HEK293 (cell line): ENCODE data around the gene NAXE.
"Not testable (repeated sequence)": the region's sequence is repeated elsewhere in the genome, so short reads cannot be mapped to it uniquely, and the experiment has no call there.

Experiments
- CTCF ChIA-PET: fragments of 350-600 bp; formaldehyde crosslinking; extraction: SDS; loops from one replicate; lab custom pipeline; 2021; ENCODE audit warnings: antibody characterized with exemption; lab: Yijun Ruan, JAX
- POLR2A ChIA-PET: fragments of 300-600 bp; formaldehyde crosslinking; extraction: SDS; loops from one replicate; lab custom pipeline; 2020; ENCODE audit warnings: antibody characterized with exemption, inconsistent platforms; lab: Yijun Ruan, JAX
- H3K27ac ChIP-seq: fragments of 200-500 bp; sonication (Bioruptor generic); 2 replicates; pipeline ENCODE4 v1.5.1; 2014; ENCODE audit warnings: low read depth, low read length, control low read depth, inconsistent platforms; ENCODE audit errors: extremely low read depth
- H3K36me3 ChIP-seq, 2 experiments: fragments of 200-500 bp in 1 of 2; sonication (Bioruptor generic) in 1 of 2; 1 replicate in 1 of 2; 2 replicates in 1 of 2; pipeline ENCODE4 v1.5.1; 2014 to 2017; ENCODE audit warnings: inconsistent platforms in 2 of 2, low read length in 2 of 2; ENCODE audit not compliant: control insufficient read depth in 2 of 2, insufficient read depth in 1 of 2
- H3K4me1 ChIP-seq: fragments of 200-500 bp; sonication (Bioruptor generic); 2 replicates; pipeline ENCODE4 v1.5.1; 2014; ENCODE audit warnings: mild to moderate bottlenecking, low read length, inconsistent platforms; ENCODE audit not compliant: control insufficient read depth, insufficient read depth
- H3K4me3 ChIP-seq: 2 replicates; pipeline ENCODE4 v1.5.1; 2011; ENCODE audit warnings: low read depth, mild to moderate bottlenecking, control low read depth, low read length, moderate library complexity
- H3K9me3 ChIP-seq: fragments of 200-500 bp; sonication (Bioruptor generic); 2 replicates; pipeline ENCODE4 v1.5.1; 2014; ENCODE audit warnings: low read depth, low read length, inconsistent platforms; ENCODE audit not compliant: control insufficient read depth, insufficient read depth
- FEZF1 ChIP-seq: fragments of 450-650 bp; formaldehyde crosslinking; IDR thresholded peaks from 2 replicates; pipeline ENCODE4 v1.5.1; 2016; ENCODE audit warnings: missing biosample characterization, missing genetic modification characterization
- GLIS2 ChIP-seq: fragments of 450-650 bp; formaldehyde crosslinking; IDR thresholded peaks from 2 replicates; pipeline ENCODE4 v1.5.1; 2016; ENCODE audit warnings: missing biosample characterization, missing genetic modification characterization
- KLF1 ChIP-seq: fragments of 450-650 bp; formaldehyde crosslinking; IDR thresholded peaks from 2 replicates; pipeline ENCODE4 v1.5.1; 2016; ENCODE audit warnings: missing biosample characterization, missing genetic modification characterization
- KLF8 ChIP-seq: fragments of 450-650 bp; formaldehyde crosslinking; IDR thresholded peaks from 2 replicates; pipeline ENCODE4 v1.5.1; 2016; ENCODE audit warnings: missing biosample characterization, missing genetic modification characterization
- MZF1 ChIP-seq: fragments of 450-650 bp; formaldehyde crosslinking; IDR thresholded peaks from 2 replicates; pipeline ENCODE4 v1.5.1; 2017; ENCODE audit warnings: missing biosample characterization, missing genetic modification characterization, borderline replicate concordance
- SP3 ChIP-seq: fragments of 450-650 bp; formaldehyde crosslinking; IDR thresholded peaks from 2 replicates; pipeline ENCODE4 v1.5.1; 2016; ENCODE audit warnings: missing biosample characterization, missing genetic modification characterization
- ZFHX2 ChIP-seq: fragments of 450-650 bp; formaldehyde crosslinking; conservative IDR thresholded peaks from 2 replicates; pipeline ENCODE4 v1.5.1; 2016; ENCODE audit warnings: missing biosample characterization, missing genetic modification characterization
- ZFP69B ChIP-seq: fragments of 450-650 bp; formaldehyde crosslinking; IDR thresholded peaks from 2 replicates; pipeline ENCODE4 v1.5.1; 2016; ENCODE audit warnings: missing biosample characterization, missing genetic modification characterization
- ZNF341 ChIP-seq: fragments of 450-650 bp; formaldehyde crosslinking; IDR thresholded peaks from 2 replicates; pipeline ENCODE4; 2016; ENCODE audit warnings: low read depth, missing biosample characterization, missing genetic modification characterization
- ZNF366 ChIP-seq: fragments of 450-650 bp; formaldehyde crosslinking; conservative IDR thresholded peaks from 2 replicates; pipeline ENCODE4 v1.5.1; 2016; ENCODE audit warnings: missing biosample characterization, missing genetic modification characterization
- ZNF391 ChIP-seq: fragments of 450-650 bp; formaldehyde crosslinking; IDR thresholded peaks from 2 replicates; pipeline ENCODE4 v1.5.1; 2016; ENCODE audit warnings: low read depth, missing biosample characterization, missing genetic modification characterization, borderline replicate concordance
- ZNF510 ChIP-seq: fragments of 450-650 bp; formaldehyde crosslinking; IDR thresholded peaks from 2 replicates; pipeline ENCODE4 v1.5.1; 2018; ENCODE audit warnings: mild to moderate bottlenecking, missing genetic modification characterization, missing biosample characterization; ENCODE audit not compliant: insufficient replicate concordance
- ZNF571 ChIP-seq: fragments of 450-650 bp; formaldehyde crosslinking; IDR thresholded peaks from 2 replicates; pipeline ENCODE4 v1.5.0; 2017; ENCODE audit warnings: missing biosample characterization, missing genetic modification characterization
- ZNF600 ChIP-seq: fragments of 450-650 bp; formaldehyde crosslinking; IDR thresholded peaks from 2 replicates; pipeline ENCODE4 v1.5.1; 2016; ENCODE audit warnings: missing biosample characterization, missing genetic modification characterization
- ZNF621 ChIP-seq: fragments of 450-650 bp; formaldehyde crosslinking; IDR thresholded peaks from 2 replicates; pipeline ENCODE4 v1.5.1; 2017; ENCODE audit warnings: missing biosample characterization, missing genetic modification characterization
- ZNF660 ChIP-seq: fragments of 450-650 bp; IDR thresholded peaks from 2 replicates; pipeline ENCODE4 v1.5.1; 2018; ENCODE audit warnings: missing biosample characterization, mild to moderate bottlenecking, missing genetic modification characterization
- ZNF776 ChIP-seq: fragments of 450-650 bp; formaldehyde crosslinking; IDR thresholded peaks from 2 replicates; pipeline ENCODE4 v1.5.0; 2017; ENCODE audit warnings: missing biosample characterization, missing genetic modification characterization, borderline replicate concordance
- ZNF777 ChIP-seq: fragments of 450-650 bp; formaldehyde crosslinking; IDR thresholded peaks from 2 replicates; pipeline ENCODE4 v1.5.1; 2017; ENCODE audit warnings: missing biosample characterization, missing genetic modification characterization, borderline replicate concordance
- ZSCAN30 ChIP-seq: fragments of 450-650 bp; IDR thresholded peaks from 2 replicates; pipeline ENCODE4 v1.5.1; 2018; ENCODE audit warnings: missing biosample characterization, mild to moderate bottlenecking, missing genetic modification characterization, moderate library complexity
- TF ChIP-seq, protein P1 (sequence below): fragments of 450-650 bp; formaldehyde crosslinking; IDR thresholded peaks from 2 replicates; pipeline ENCODE4 v1.5.1; 2016; ENCODE audit warnings: missing biosample characterization, missing genetic modification characterization
- TF ChIP-seq, protein P2 (sequence below): fragments of 450-650 bp; formaldehyde crosslinking; IDR thresholded peaks from 2 replicates; pipeline ENCODE4 v1.5.1; 2016; ENCODE audit warnings: missing biosample characterization, missing genetic modification characterization
- TF ChIP-seq, protein P3 (sequence below): sonication (generic); formaldehyde crosslinking; IDR thresholded peaks from 2 replicates; pipeline ENCODE4 v1.8.1; 2022; ENCODE audit warnings: mild to moderate bottlenecking, moderate library complexity, missing genetic modification reagents
- TF ChIP-seq, protein P4 (sequence below): fragments of 450-650 bp; formaldehyde crosslinking; IDR thresholded peaks from 2 replicates; pipeline ENCODE4 v1.5.1; 2016; ENCODE audit warnings: missing biosample characterization, missing genetic modification characterization

NAXE gene

DNA sequence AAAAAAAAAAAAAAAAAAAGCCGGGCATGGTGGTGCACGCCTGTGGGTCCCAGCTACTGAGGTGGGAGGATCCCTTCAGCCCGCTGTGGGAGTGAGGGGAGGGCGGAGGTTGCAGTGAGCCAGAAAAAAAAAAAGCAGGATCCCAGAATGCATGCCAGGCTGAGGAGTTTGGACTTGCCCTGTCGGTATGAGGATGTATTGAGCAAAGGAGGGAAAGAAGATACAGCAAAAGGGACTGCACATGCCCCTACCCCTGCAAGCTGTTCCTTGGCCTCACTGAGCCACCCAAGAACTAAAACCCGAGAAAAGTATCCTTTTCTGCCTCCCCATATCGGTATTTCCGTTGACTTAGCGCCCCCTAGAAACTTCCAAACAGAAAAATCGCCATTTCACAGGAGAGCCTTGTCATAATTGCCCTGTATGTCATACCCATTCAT, 11.0 kb downstream of the NAXE start (continued):
- TF ChIP-seq, protein P1, sequence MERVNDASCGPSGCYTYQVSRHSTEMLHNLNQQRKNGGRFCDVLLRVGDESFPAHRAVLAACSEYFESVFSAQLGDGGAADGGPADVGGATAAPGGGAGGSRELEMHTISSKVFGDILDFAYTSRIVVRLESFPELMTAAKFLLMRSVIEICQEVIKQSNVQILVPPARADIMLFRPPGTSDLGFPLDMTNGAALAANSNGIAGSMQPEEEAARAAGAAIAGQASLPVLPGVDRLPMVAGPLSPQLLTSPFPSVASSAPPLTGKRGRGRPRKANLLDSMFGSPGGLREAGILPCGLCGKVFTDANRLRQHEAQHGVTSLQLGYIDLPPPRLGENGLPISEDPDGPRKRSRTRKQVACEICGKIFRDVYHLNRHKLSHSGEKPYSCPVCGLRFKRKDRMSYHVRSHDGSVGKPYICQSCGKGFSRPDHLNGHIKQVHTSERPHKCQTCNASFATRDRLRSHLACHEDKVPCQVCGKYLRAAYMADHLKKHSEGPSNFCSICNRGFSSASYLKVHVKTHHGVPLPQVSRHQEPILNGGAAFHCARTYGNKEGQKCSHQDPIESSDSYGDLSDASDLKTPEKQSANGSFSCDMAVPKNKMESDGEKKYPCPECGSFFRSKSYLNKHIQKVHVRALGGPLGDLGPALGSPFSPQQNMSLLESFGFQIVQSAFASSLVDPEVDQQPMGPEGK (tag by site-specific recombination): peak; percentile 74
- TF ChIP-seq ZNF510 (no peak), ZNF660 (tag by site-specific recombination) (peak; percentile 41; the same call in 1 of the 2 replicates), MZF1 (tag by site-specific recombination) (0 out of 2 replicates have a peak, but pooled peaks have one; percentile 18), KLF8 (tag by site-specific recombination) (0 out of 2 replicates have a peak, but pooled peaks have one; percentile 23), ZNF366 (tag by site-specific recombination) (peak; percentile 22; the same call in 1 of the 2 replicates), FEZF1 (tag by site-specific recombination) (no peak), ZNF777 (tag by site-specific recombination) (no peak), ZNF391 (tag by site-specific recombination) (0 out of 2 replicates have a peak, but pooled peaks have one; percentile 13), ZNF571 (tag by site-specific recombination) (no peak), ZNF341 (tag by site-specific recombination) (peak; percentile 38; the same call in 1 of the 2 replicates), SP3 (peak; percentile 24; the same call in 1 of the 2 replicates), ZFHX2 (tag by site-specific recombination) (peak; percentile 57), ZFP69B (tag by site-specific recombination) (peak; percentile 79), ZNF776 (tag by site-specific recombination) (no peak), ZSCAN30 (tag by site-specific recombination) (no peak), KLF1 (tag by site-specific recombination) (peak; percentile 39; the same call in 1 of the 2 replicates), GLIS2 (tag by site-specific recombination) (0 out of 2 replicates have a peak, but pooled peaks have one; percentile 11), ZNF600 (tag by site-specific recombination) (no peak), ZNF621 (tag by site-specific recombination) (no peak)
- TF ChIP-seq, protein P2, sequence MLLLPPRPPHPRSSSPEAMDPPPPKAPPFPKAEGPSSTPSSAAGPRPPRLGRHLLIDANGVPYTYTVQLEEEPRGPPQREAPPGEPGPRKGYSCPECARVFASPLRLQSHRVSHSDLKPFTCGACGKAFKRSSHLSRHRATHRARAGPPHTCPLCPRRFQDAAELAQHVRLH (tag by site-specific recombination): 0 out of 2 replicates have a peak, but pooled peaks have one; percentile 28
- TF ChIP-seq, protein P3, sequence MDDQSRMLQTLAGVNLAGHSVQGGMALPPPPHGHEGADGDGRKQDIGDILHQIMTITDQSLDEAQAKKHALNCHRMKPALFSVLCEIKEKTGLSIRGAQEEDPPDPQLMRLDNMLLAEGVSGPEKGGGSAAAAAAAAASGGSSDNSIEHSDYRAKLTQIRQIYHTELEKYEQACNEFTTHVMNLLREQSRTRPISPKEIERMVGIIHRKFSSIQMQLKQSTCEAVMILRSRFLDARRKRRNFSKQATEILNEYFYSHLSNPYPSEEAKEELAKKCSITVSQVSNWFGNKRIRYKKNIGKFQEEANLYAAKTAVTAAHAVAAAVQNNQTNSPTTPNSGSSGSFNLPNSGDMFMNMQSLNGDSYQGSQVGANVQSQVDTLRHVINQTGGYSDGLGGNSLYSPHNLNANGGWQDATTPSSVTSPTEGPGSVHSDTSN: no peak
- TF ChIP-seq, protein P4, sequence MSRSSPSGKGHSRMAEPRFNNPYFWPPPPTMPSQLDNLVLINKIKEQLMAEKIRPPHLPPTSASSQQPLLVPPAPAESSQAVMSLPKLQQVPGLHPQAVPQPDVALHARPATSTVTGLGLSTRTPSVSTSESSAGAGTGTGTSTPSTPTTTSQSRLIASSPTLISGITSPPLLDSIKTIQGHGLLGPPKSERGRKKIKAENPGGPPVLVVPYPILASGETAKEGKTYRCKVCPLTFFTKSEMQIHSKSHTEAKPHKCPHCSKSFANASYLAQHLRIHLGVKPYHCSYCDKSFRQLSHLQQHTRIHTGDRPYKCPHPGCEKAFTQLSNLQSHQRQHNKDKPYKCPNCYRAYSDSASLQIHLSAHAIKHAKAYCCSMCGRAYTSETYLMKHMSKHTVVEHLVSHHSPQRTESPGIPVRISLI (tag by site-specific recombination): peak; percentile 90
- TF ChIP-seq, all 188 proteins: peak for 26

DNA sequence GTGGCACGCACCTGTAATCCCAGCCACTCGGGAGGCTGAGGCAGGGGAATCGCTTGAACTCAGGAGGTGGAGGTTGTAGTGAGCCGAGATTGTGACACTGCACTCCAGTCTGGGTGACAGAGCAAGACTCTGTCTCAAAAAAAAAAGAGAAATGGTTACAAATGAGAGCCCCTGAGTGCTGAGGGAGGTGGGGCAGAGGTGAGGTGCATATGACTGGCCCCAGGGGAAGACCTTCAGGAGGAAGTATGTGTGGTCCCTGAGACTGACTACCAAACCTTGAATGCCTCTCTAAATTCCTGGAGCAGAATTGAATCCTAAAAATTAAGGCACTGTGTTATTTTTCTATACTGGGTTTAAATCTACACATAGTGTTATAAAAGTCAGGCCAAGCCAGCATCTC, 15.8 kb downstream of the NAXE start:
- H3K27ac ChIP-seq, H3K4me1 ChIP-seq, H3K4me3 ChIP-seq, POLR2A ChIA-PET, CTCF ChIA-PET, H3K9me3 ChIP-seq, H3K36me3 ChIP-seq: not testable (repeated sequence)
